ENCODE measurements around the gene GPR183.

DNA sequence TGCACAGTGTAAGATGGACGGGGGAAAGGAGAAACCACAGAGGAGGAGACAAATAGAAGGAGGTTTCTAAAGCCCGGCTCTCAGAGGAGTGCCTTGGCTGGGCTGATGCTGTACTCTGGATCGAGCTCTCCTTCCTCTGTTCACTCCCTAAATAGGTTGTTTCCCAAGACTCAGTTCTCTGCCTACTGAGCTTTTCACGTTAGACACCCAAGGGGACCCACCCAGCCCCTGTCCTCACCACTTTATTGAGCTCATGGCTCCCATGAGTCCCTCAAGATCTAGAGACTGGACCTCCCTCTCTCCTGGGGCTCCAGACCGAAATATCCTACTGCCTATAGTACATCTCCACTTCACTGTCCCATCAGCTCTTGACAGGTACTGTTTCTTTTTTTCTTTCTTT is 38.1 kb upstream of the GPR183 start:
- TF ChIP-seq, protein P1, sequence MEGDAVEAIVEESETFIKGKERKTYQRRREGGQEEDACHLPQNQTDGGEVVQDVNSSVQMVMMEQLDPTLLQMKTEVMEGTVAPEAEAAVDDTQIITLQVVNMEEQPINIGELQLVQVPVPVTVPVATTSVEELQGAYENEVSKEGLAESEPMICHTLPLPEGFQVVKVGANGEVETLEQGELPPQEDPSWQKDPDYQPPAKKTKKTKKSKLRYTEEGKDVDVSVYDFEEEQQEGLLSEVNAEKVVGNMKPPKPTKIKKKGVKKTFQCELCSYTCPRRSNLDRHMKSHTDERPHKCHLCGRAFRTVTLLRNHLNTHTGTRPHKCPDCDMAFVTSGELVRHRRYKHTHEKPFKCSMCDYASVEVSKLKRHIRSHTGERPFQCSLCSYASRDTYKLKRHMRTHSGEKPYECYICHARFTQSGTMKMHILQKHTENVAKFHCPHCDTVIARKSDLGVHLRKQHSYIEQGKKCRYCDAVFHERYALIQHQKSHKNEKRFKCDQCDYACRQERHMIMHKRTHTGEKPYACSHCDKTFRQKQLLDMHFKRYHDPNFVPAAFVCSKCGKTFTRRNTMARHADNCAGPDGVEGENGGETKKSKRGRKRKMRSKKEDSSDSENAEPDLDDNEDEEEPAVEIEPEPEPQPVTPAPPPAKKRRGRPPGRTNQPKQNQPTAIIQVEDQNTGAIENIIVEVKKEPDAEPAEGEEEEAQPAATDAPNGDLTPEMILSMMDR (conservative IDR thresholded peaks at IDR 0.05 in 1 of 2, IDR thresholded peaks at IDR 0.05 in 1 of 2; ENCODE audit: low read depth in 1 of 2, low read length in 2 of 2): no peak
- no peak for TF ChIP-seq EZH2 (IDR thresholded peaks at IDR 0.05; ENCODE audit: low read length, missing control alignments)
